Placental epithelial cell (primary cell): ENCODE measurements around the gene LEFTY1. TPM values are rescaled to one million over a fixed set of nuclear protein-coding genes. Genes with fewer than 3 reads are reported as not detected.

Experiments
- small RNA-seq: library from RNA; depleted of rRNA; stranded (forward); fragments of <200 nt; gene quantifications from one replicate; pipeline ENCODE3, GENCODE V24; 2012
- total RNA-seq: library from RNA; depleted of rRNA; stranded (reverse); fragments of >200 nt; gene quantifications from 2 replicates; pipeline ENCODE4 v1.2.3, GENCODE V29; 2012

LEFTY1 gene, protein sequence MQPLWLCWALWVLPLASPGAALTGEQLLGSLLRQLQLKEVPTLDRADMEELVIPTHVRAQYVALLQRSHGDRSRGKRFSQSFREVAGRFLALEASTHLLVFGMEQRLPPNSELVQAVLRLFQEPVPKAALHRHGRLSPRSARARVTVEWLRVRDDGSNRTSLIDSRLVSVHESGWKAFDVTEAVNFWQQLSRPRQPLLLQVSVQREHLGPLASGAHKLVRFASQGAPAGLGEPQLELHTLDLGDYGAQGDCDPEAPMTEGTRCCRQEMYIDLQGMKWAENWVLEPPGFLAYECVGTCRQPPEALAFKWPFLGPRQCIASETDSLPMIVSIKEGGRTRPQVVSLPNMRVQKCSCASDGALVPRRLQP
- total RNA-seq, result 0.33 and 0.79 TPM in 2 replicates

GRCh38 chr1:225888898-225889601 lies at the start of gene LEFTY1:
TSS of gene LEFTY1 (minus strand) at chr1:225889146. CDS start at chr1:225889066, 80 bp downstream.

GRCh38 chr1:225923692-225924555 lies 35.0 kb upstream of the LEFTY1 start, which contains the start of gene PYCR2:
TSS of gene PYCR2 (minus strand) at chr1:225924250. CDS start at chr1:225924110, 140 bp downstream.

DNA sequence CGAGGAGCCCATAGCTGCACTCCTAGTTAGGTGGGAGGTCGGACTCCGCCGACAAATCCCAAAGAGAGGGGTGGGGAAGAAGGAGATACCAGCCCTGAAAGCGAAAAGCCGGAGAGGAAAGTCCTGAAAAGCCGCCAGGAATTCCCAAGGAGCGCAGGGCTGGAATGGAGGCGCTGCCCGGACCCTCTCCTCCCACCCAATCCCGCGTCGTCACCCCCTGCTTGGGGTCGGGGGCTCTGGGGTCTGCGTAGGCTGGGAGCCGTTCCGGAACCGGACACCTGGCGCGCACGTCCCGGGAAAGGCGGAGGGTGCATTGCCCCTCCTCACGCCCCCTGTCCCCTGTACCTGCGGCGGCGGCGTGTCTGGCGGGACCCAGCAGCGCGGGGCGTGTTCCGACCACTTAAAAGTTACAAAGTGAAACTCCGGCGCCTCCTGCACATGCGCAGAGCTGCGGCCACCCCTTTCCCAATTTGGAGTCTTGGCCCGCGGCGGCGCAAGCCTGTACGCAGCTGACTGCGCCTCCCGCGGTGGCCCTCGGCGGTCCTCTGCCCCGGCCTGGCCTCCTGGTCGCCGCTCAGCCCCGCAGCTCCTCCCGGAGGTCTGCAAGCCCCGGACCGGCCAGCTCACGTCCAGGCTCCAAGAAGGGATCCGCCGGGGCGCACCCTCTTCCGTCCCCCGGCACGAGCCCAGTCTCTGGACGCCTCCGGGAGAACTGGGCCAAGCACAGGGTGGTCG lies 6.8 kb downstream of the LEFTY1 start, which contains the start of gene TMEM63A:
TSS of gene TMEM63A (minus strand) at position 422 of the 735 bp plus-strand sequence. CDS start 4,800 bp downstream, outside the sequence.

Small RNA genes lying within 50 kb of the gene (small RNA-seq; reads per million reads assigned to genes)
- gene AL117348.1, result not detected

Other genes starting within 250 kb of the LEFTY1 start
- gene ENAH, start 236.0 kb downstream of the LEFTY1 start, total RNA-seq, result 20.8 and 38.4 TPM in 2 replicates
- gene SRP9, start 111.3 kb downstream of the LEFTY1 start, total RNA-seq, result 159 and 297 TPM in 2 replicates
- 4.3 and 5.1 TPM in 2 replicates for gene EPHX1, start 79.0 kb downstream of the LEFTY1 start, total RNA-seq
- gene TMEM63A, start 6.8 kb downstream of the LEFTY1 start, total RNA-seq, result 1.2 and 1.6 TPM in 2 replicates
- 23.6 and 28.2 TPM in 2 replicates for gene PYCR2, start 35.1 kb upstream of the LEFTY1 start, total RNA-seq
- gene LEFTY2, start 52.1 kb upstream of the LEFTY1 start, total RNA-seq, result not detected in 2 replicates
- 11.8 and 15.6 TPM in 2 replicates for gene SDE2, start 110.2 kb upstream of the LEFTY1 start, total RNA-seq
- gene H3-3A, start 173.6 kb upstream of the LEFTY1 start, total RNA-seq, result 240 and 358 TPM in 2 replicates